ENCODE measurements around the gene TMLHE.

GRCh38 chrX:155613927-155614559 lies 1.3 kb upstream of the TMLHE start:
- no peak for TF ChIP-seq CTCF (IDR thresholded peaks at IDR 0.05)
- TF ChIP-seq POLR2AphosphoS5 (IDR thresholded peaks at IDR 0.05), result no peak
- TF ChIP-seq EP300 (IDR thresholded peaks at IDR 0.05), result no peak
- no peak for TF ChIP-seq POLR2A (IDR thresholded peaks at IDR 0.05; ENCODE audit: low read depth)
